H9 (cell line): ENCODE results near the gene CDK5RAP1. TPM values are rescaled to one million over a fixed set of nuclear protein-coding genes. Genes with fewer than 3 reads are reported as not detected.

ENCODE experiments used
- DNase-seq: peaks from one replicate; pipeline ENCODE4 v3.0.0-alpha.2; 2017
- H2AFZ ChIP-seq: one replicate; pipeline ENCODE4 v1.6.1; 2013; ENCODE audit warnings: mild to moderate bottlenecking, low read length, control low read depth, moderate library complexity
- H2AK5ac ChIP-seq: 2 replicates; pipeline ENCODE4 v1.6.1; 2013; ENCODE audit warnings: low read length, control low read depth, mixed read lengths; ENCODE audit not compliant: insufficient read length
- H2BK120ac ChIP-seq: one replicate; pipeline ENCODE4 v1.6.1; 2013; ENCODE audit warnings: low read depth, mild to moderate bottlenecking, low read length, control low read depth, inconsistent platforms; ENCODE audit not compliant: poor library complexity, severe bottlenecking
- H2BK12ac ChIP-seq: 2 replicates; pipeline ENCODE4 v1.6.1; 2013; ENCODE audit warnings: low read length, control low read depth, mixed read lengths, low read depth; ENCODE audit not compliant: insufficient read length
- H2BK15ac ChIP-seq: 2 replicates; pipeline ENCODE4 v1.6.1; 2013; ENCODE audit warnings: low read depth, low read length, control low read depth
- H2BK20ac ChIP-seq: one replicate; pipeline ENCODE4 v1.6.1; 2013; ENCODE audit warnings: low read depth, mild to moderate bottlenecking, low read length, control low read depth, inconsistent platforms; ENCODE audit not compliant: poor library complexity, severe bottlenecking
- H2BK5ac ChIP-seq: 2 replicates; pipeline ENCODE4 v1.6.1; 2013; ENCODE audit warnings: low read length, control low read depth, mixed read lengths; ENCODE audit not compliant: insufficient read length
- H3K14ac ChIP-seq: 2 replicates; pipeline ENCODE4 v1.6.1; 2013; ENCODE audit warnings: low read length, control low read depth; ENCODE audit not compliant: insufficient read depth
- H3K18ac ChIP-seq: 2 replicates; pipeline ENCODE4 v1.6.1; 2013; ENCODE audit warnings: low read depth, mild to moderate bottlenecking, mixed read lengths, low read length, control low read depth; ENCODE audit not compliant: insufficient read length
- H3K23ac ChIP-seq: 2 replicates; pipeline ENCODE4 v1.6.1; 2013; ENCODE audit warnings: low read length, control low read depth, mixed read lengths, low read depth; ENCODE audit not compliant: insufficient read length
- H3K23me2 ChIP-seq: 2 replicates; pipeline ENCODE4 v1.6.1; 2013; ENCODE audit warnings: low read depth, mild to moderate bottlenecking, mixed read lengths, low read length, control low read depth; ENCODE audit not compliant: insufficient read length, poor library complexity, severe bottlenecking
- H3K27ac ChIP-seq: 2 replicates; pipeline ENCODE4 v1.5.1; 2013; ENCODE audit warnings: low read length, control low read depth, mixed read lengths, low read depth; ENCODE audit not compliant: insufficient read length
- H3K27me3 ChIP-seq: 2 replicates; pipeline ENCODE4 v1.6.1; 2013; ENCODE audit warnings: low read length, control low read depth, inconsistent platforms; ENCODE audit not compliant: insufficient read depth
- H3K4ac ChIP-seq: 2 replicates; pipeline ENCODE4 v1.6.1; 2013; ENCODE audit warnings: low read depth, mild to moderate bottlenecking, control low read depth, inconsistent platforms, low read length, moderate library complexity
- H3K4me1 ChIP-seq: 2 replicates; pipeline ENCODE4 v1.6.1; 2013; ENCODE audit warnings: low read length, control low read depth, inconsistent platforms; ENCODE audit not compliant: insufficient read depth
- H3K4me2 ChIP-seq: 2 replicates; pipeline ENCODE4 v1.6.1; 2013; ENCODE audit warnings: low read length, control low read depth, mixed read lengths; ENCODE audit not compliant: insufficient read length, insufficient read depth
- H3K56ac ChIP-seq: 2 replicates; pipeline ENCODE4 v1.6.1; 2013; ENCODE audit warnings: low read depth, mild to moderate bottlenecking, mixed read lengths, low read length, control low read depth; ENCODE audit not compliant: insufficient read length
- H3K79me1 ChIP-seq: 2 replicates; pipeline ENCODE4 v1.6.1; 2013; ENCODE audit warnings: low read depth, mild to moderate bottlenecking, moderate library complexity, low read length, control low read depth, inconsistent platforms; ENCODE audit not compliant: insufficient read depth, poor library complexity, severe bottlenecking
- H3K79me2 ChIP-seq: 2 replicates; pipeline ENCODE4 v1.6.1; 2013; ENCODE audit warnings: low read length, control low read depth, inconsistent platforms; ENCODE audit not compliant: insufficient read depth
- H3K9ac ChIP-seq: 2 replicates; pipeline ENCODE4 v1.6.1; 2013; ENCODE audit warnings: low read length, control low read depth, mixed read lengths; ENCODE audit not compliant: insufficient read length; ENCODE audit errors: extremely low read depth
- H3K9me3 ChIP-seq: one replicate; pipeline ENCODE4 v1.6.1; 2013; ENCODE audit warnings: low read depth, low read length, inconsistent platforms; ENCODE audit not compliant: control insufficient read depth
- H3T11ph ChIP-seq: one replicate; pipeline ENCODE4 v1.6.1; 2013; ENCODE audit warnings: mild to moderate bottlenecking, low read length, control low read depth, inconsistent platforms
- H4K20me1 ChIP-seq: one replicate; pipeline ENCODE4 v1.6.1; 2013; ENCODE audit not compliant: control insufficient read depth, insufficient read length, insufficient read depth
- H4K5ac ChIP-seq: 2 replicates; pipeline ENCODE4 v1.6.1; 2013; ENCODE audit warnings: low read depth, mild to moderate bottlenecking, mixed read lengths, low read length, control low read depth; ENCODE audit not compliant: insufficient read length
- H4K8ac ChIP-seq: replicated peaks from 2 replicates; pipeline ENCODE4 v1.6.1; 2013; ENCODE audit warnings: low read length, control low read depth, mixed read lengths, low read depth; ENCODE audit not compliant: insufficient read length
- H4K91ac ChIP-seq: 2 replicates; pipeline ENCODE4 v1.6.1; 2013; ENCODE audit warnings: low read depth, mild to moderate bottlenecking, moderate library complexity, mixed read lengths, low read length, control low read depth; ENCODE audit not compliant: insufficient read length
- H3K27ac Mint-ChIP-seq, 3 experiments: 2 replicates in 2 of 3; 3 replicates in 1 of 3; pipeline ENCODE4 v1.8.0; 2020 to 2021; ENCODE audit warnings: mixed read lengths in 3 of 3, mild to moderate bottlenecking in 1 of 3, moderate library complexity in 1 of 3
- H3K27me3 Mint-ChIP-seq: 2 replicates; pipeline ENCODE4 v1.8.0; 2021; ENCODE audit warnings: low read depth, mild to moderate bottlenecking, moderate library complexity, mixed read lengths
- H3K36me3 Mint-ChIP-seq, 3 experiments: 2 replicates in 2 of 3; 3 replicates in 1 of 3; pipeline ENCODE4 v1.8.0; 2020 to 2021; ENCODE audit warnings: low read depth in 3 of 3, mixed read lengths in 3 of 3; ENCODE audit not compliant: insufficient read depth in 1 of 3
- H3K4me1 Mint-ChIP-seq, 2 experiments: 2 replicates each; pipeline ENCODE4 v1.8.0; 2020; ENCODE audit warnings: mixed read lengths in 2 of 2
- H3K4me3 Mint-ChIP-seq, 2 experiments: 2 replicates in 1 of 2; 3 replicates in 1 of 2; pipeline ENCODE4 v1.8.0; 2020 to 2021; ENCODE audit warnings: mild to moderate bottlenecking in 2 of 2, mixed read lengths in 2 of 2, moderate library complexity in 1 of 2
- H3K9me3 Mint-ChIP-seq, 2 experiments: 2 replicates in 1 of 2; 3 replicates in 1 of 2; pipeline ENCODE4 v1.8.0; 2020; ENCODE audit warnings: mild to moderate bottlenecking in 2 of 2, mixed read lengths in 2 of 2, moderate library complexity in 1 of 2
- CTCF ChIP-seq: fragments of 200-600 bp; sonication (generic); conservative IDR thresholded peaks from 3 replicates; pipeline ENCODE4 v1.8.0; 2021; ENCODE audit warnings: antibody characterized with exemption, mild to moderate bottlenecking
- WGBS: extraction: QIAGEN DNeasy Blood & Tissue Kit; methylation state at CpG from one replicate; pipeline ENCODE4 v1.1.7; 2013; ENCODE audit warnings: missing lambda C conversion rate, low lambda C conversion rate, mixed read lengths; ENCODE audit not compliant: insufficient read length; ENCODE audit errors: extremely low coverage; 5-methylcytosine and 5-hydroxymethylcytosine counted together
- total RNA-seq: library from RNA; stranded (reverse); gene quantifications from 2 replicates; pipeline ENCODE4 v1.2.1, GENCODE V29; 2021

The CDK5RAP1 gene
- total RNA-seq, 1 experiment from 2014 or later = 66.4 TPM

DNA sequence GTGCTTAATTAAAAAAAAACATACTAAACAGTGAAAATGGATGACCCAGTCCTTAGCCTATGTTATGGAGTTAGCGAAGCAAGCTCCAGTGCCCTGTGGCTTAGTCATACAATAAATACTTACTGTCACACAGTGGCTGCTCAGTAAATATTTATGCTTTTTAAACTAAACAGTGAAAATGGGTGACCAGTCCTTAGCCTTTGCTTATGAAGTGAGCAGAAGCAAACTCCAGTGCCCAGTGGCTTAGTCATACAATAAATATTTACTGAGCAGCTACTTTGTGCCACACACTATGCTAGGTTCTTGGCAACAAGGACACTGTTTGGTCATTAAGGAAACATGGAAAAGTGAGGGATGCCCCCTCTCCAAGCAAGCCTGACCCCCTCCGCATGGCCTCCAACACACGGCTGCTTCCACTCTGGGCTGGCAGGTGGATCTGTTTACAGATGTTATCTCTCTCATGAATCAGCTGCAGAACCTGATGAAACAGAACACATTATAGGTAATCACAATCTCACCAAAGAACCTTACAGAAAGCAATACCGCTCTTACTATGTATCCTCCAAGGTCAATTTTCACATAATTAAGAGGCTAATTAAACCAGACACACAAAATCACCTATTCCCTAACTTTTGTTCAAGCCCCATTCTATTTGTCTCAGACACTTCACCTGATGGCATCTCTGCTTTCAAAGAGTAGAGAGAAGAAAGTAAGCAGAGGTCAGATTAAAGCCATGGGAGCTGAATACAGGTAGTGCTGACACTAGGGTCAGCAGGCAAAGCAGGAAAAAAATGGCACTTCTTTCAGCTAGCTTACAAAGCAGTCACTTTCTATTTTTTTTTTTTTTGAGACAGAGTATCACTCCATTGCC lies 27.3 kb downstream of the CDK5RAP1 start:
- Histone ChIP-seq H4K8ac (no peak overlapping the region), H2BK20ac (no peak overlapping the region), H3K4ac (no peak overlapping the region), H2BK12ac (no peak overlapping the region), H4K91ac (no peak overlapping the region), H3K14ac (no peak overlapping the region), H4K5ac (no peak overlapping the region), H3K79me2 (no peaks in the 10 kb centered on the region), H3T11ph (no peak overlapping the region), H3K4me1 (no peaks in the 10 kb centered on the region), H3K9me3 (no peaks in the 10 kb centered on the region), H3K27ac (no peak overlapping the region), H3K27me3 (no peaks in the 10 kb centered on the region), H4K20me1 (no peaks in the 10 kb centered on the region), H3K9ac (no peak overlapping the region), H3K23me2 (no peaks in the 10 kb centered on the region), H2BK15ac (no peak overlapping the region), H2AFZ (no peak overlapping the region), H2AK5ac (no peak overlapping the region), H3K79me1 (no peaks in the 10 kb centered on the region), H3K18ac (no peak overlapping the region), H3K23ac (no peak overlapping the region), H3K4me2 (no peak overlapping the region), H2BK5ac (no peak overlapping the region), H3K56ac (no peak overlapping the region), H2BK120ac (no peak overlapping the region)
- H3K36me3 Mint-ChIP-seq = peaks cover 28 to 74% (median 60%) of the 10 kb centered on the region in 3 experiments
- H3K4me1 Mint-ChIP-seq = no peaks in the 10 kb centered on the region
- no CpG with 5 or more reads among the region's 4 CpGs for WGBS
- no peak overlapping the region for H3K4me3 Mint-ChIP-seq
- no peak for TF ChIP-seq CTCF
- no peak for DNase-seq
- no peaks in the 10 kb centered on the region for H3K27me3 Mint-ChIP-seq
- H3K27ac Mint-ChIP-seq = no peak overlapping the region
- no peaks in the 10 kb centered on the region for H3K9me3 Mint-ChIP-seq
